HG02610 (cell line): ENCODE data around the gene CABP7.

ENCODE experiments used
- ATAC-seq: cut with Tn5 transposase; IDR thresholded peaks from one replicate; pipeline ENCODE4 v1.9.1; 2021; ENCODE audit warnings: mild to moderate bottlenecking, moderate library complexity; ENCODE audit not compliant: unreplicated experiment

CABP7 gene

GRCh38 chr22:29722151-29722550 is 2.3 kb downstream of the CABP7 start:
- no peak for ATAC-seq

DNA sequence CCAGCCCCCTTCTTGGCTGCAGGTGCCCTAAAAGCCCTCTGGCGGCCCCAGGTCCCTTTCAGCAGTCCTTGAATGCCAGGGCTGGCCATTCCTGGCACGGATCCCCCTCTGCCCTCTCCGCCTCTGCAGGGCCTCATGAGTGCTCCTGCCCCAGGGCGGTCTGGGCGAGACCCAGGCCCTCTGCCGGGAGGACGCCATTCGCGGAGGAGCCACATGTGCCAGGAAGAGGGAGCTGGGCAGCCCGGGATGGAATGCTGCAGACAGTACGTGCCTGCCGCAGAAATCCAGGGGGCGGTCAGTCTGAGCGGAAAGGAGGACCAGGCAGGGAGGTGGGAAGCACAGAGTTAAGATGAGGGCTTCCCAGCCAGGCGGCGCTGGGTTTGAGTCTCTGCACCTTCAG is 2.8 kb downstream of the CABP7 start:
- ATAC-seq, result no peak

DNA sequence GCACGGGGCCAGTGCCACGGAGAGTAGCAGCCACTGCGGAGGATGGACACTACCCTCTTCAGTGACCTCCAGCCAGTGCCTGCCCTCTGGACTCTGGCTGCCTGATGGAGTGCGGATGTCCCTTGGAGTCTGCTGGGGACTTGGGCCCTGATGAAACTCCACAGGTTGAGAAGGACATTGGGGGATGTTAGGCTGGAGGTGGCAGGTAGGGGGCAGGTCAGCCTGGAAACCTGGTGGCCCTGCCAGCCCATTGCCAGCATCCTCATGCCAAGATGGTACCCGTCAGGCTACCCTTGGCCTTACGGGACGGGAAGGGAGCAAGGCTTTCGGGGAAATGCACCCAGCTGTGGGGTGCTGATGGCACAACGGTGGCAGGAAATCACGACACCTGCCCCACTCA is 4.0 kb downstream of the CABP7 start:
- no peak for ATAC-seq

DNA sequence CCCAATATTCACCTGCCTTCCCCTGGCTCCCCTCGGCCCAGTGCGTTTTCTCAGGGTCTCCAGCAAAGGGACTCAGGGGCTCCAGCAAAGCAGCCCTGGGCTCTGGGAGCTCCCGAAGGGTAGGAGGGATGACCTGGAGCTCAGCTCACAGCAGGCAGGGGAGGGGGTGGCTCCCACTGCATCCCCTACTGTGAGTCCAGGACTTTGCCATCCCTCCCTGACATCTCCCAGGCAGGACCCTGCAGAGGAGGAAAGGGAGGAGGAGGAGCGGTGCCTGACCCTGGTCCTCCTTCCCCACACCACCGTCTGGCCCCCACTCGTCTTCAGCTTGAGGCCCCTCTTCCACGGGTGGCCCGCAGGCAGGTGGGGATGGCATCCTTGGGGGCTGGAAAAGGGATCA is 5.0 kb downstream of the CABP7 start:
- ATAC-seq, result no peak

- ATAC-seq, result no peak
These were observed 6.3 kb downstream of the CABP7 start for GRCh38 chr22:29726106-29726505.

GRCh38 chr22:29726512-29727130 is 6.8 kb downstream of the CABP7 start:
- ATAC-seq, result no peak

- ATAC-seq, result no peak
These were observed 7.3 kb downstream of the CABP7 start for GRCh38 chr22:29727131-29727523.

- ATAC-seq, result no peak
These were observed 9.4 kb downstream of the CABP7 start for GRCh38 chr22:29729161-29729560.

- ATAC-seq, result no peak
These were observed 11.5 kb downstream of the CABP7 start for GRCh38 chr22:29731058-29731850.

DNA sequence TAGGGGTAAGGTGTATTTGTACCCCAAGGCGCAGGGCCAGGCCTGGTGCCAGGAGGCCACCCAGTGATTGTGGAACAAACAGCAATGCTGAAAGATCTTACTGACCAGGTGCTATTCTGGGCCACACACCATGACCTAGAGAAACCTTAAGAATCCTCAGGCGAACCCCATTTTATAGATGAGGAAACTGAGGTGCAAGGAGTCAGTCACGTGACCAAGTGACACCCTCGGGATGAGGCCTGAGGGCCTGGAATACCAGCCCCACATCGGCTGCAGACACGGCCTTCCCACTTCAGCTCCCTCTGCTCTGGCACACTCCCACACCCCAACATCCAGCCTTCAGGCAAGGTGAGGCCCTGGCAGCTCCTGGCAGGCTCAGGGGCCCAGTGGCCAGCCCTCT is 13.1 kb downstream of the CABP7 start:
- ATAC-seq, result no peak

GRCh38 chr22:29733362-29734201 is 13.8 kb downstream of the CABP7 start:
- ATAC-seq, result no peak

DNA sequence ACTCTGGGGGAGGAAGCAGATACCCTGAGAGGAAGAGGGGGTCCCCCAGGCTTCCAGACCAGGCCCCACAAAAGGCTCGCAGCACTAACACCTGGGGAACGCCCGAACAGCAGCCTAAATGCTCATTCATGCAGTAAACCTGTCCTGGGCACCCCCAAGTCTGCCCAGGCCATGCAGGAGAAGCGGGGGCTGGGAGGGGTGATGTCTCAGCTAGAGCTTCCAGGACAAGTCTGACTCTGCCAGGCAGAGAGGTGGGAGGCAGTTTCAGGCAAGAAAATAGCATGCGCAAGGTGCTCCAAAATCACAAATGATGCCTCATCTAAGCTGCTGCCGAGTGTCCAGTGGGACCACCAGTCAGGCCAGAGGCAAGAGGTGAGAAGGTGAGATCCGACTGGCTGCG is 14.6 kb downstream of the CABP7 start:
- ATAC-seq, result no peak

DNA sequence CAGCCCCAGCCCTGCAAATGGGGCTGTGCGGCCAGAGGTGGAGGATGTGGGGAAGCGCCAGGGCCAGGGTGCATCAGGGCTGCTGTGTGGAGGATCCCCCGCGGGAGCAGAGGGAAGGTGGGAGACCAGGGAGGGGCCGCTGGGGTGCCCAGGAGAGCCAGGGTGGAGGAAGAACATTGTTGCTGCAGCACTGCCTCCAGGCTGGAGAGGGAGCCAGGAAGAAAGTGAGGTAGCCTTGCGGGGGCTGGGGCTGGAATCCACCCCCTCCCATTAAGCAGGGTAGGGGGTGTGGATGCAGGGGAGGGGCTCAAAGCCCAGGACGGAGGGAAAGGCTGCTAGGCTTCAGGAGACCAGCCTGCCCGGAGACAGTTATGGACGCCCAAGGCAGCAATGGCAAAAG is 15.0 kb downstream of the CABP7 start:
- no peak for ATAC-seq

DNA sequence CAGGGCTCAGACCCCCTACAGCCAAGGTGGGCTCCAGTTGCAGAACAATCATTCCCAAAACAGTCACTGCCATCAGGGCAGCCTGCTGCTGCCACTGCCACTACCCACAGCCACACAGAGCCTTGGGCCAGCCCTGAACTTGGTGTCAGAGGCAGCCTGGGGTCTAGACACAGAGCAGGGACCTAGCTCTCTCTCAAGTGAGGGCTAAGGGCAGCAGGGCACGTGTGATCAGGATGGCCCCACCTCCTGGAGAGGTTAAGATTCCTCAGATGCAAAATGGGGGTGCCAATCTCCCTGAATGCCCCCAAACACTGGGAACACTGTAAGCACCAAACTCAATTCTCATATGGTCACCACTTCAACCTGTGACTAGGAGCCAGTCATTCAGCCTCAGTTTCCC is 15.6 kb downstream of the CABP7 start:
- no peak for ATAC-seq

- no peak for ATAC-seq
These were observed 17.7 kb downstream of the CABP7 start for GRCh38 chr22:29737251-29738117.

DNA sequence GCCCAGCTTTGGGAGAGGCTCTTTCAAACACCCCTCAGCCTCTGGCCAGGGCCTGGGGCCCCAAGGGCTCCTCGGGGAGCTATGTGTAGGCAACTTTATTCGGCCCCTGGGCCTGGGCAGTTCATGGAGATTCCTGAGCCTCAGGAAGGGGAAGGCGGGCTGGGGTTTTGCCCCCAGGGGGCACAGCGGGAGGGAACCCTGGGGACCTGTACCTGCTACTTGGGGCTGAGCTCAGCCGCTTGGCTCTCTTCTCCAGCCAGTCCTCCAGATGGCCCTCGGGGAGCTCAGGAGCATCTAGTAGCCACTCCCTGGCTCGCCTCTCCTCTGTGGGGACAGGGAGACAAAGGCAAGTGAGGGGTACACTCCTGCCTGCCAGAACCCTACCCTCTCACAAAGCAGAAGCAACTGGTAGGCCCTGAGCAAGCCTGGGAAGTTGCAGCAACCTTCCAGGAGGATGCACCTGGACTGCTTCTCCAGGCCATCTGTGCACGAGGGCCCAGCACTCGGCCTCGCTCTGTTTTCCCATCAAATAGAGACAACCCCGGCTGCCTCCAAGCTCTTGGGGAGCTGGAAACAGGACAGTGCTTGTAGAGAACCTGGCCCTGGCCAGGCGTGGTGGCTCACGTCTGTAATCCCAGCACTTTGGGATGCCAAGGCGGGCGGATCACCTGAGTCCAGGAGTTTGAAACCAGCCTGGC is 18.5 kb downstream of the CABP7 start:
- ATAC-seq, result no peak

DNA sequence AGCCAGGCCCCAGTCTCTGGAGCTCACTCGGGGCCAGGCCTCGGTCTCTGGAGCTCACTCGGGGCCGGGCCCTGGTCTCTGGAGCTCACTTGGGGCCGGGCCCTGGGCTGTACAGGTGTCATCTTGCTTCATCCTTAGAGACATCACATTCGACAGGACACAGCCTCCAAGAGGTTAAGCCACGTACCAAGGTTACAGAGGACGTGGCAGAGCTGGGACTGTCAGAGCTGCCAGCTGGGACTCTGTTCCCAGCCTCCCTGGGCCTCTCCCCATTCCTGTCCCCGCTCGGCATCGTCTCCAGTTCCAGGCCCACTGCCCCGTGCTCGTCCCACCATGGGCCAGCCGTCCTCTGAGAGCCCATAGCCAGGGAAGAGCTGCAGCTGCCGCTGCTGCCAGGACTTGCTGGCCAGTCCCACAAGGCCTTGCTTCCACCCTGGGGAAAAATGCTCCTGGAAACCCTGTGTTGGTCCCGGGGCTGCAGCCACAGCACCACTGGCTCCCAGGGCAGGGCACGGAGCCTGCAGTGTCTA is 19.6 kb downstream of the CABP7 start:
- ATAC-seq, result no peak

- no peak for ATAC-seq
These were observed 20.4 kb downstream of the CABP7 start for GRCh38 chr22:29740216-29740615.

- no peak for ATAC-seq
These were observed 22.1 kb downstream of the CABP7 start for GRCh38 chr22:29741926-29742325.

GRCh38 chr22:29742326-29742725 is 22.5 kb downstream of the CABP7 start:
- ATAC-seq, result no peak
